Neural cell (in vitro differentiated cells): ENCODE data around the gene ZBTB21.

Source experiments
- CTCF ChIP-seq: fragments of 450-650 bp; IDR thresholded peaks from 2 replicates; pipeline ENCODE4 v1.5.1; 2014; ENCODE audit warnings: antibody characterized with exemption, mild to moderate bottlenecking, moderate library complexity; ENCODE audit not compliant: poor library complexity, severe bottlenecking
- EZH2 ChIP-seq: fragments of 200-600, 300-800 bp; shearing (Covaris generic), sonication (generic); IDR thresholded peaks from 2 replicates; pipeline ENCODE4 v1.6.1; 2014; ENCODE audit warnings: antibody characterized with exemption, low read length, borderline replicate concordance, mild to moderate bottlenecking; ENCODE audit not compliant: insufficient read depth, poor library complexity, severe bottlenecking
- POLR2AphosphoS5 ChIP-seq: IDR thresholded peaks from 2 replicates; pipeline ENCODE4 v1.6.1; 2012
- RAD21 ChIP-seq: fragments of 450-650 bp; conservative IDR thresholded peaks from 2 replicates; pipeline ENCODE4 v1.6.1; 2014; ENCODE audit warnings: antibody characterized with exemption, mild to moderate bottlenecking, moderate library complexity
- REST ChIP-seq: IDR thresholded peaks from 2 replicates; pipeline ENCODE4 v1.6.1; 2012; ENCODE audit warnings: borderline replicate concordance
- SMC3 ChIP-seq: fragments of 450-650 bp; conservative IDR thresholded peaks from 2 replicates; pipeline ENCODE4 v1.6.1; 2014; ENCODE audit warnings: antibody characterized with exemption, mild to moderate bottlenecking, moderate library complexity; ENCODE audit not compliant: poor library complexity
- TAF1 ChIP-seq: IDR thresholded peaks from 2 replicates; pipeline ENCODE4 v1.6.1; 2012; ENCODE audit warnings: low read depth

DNA sequence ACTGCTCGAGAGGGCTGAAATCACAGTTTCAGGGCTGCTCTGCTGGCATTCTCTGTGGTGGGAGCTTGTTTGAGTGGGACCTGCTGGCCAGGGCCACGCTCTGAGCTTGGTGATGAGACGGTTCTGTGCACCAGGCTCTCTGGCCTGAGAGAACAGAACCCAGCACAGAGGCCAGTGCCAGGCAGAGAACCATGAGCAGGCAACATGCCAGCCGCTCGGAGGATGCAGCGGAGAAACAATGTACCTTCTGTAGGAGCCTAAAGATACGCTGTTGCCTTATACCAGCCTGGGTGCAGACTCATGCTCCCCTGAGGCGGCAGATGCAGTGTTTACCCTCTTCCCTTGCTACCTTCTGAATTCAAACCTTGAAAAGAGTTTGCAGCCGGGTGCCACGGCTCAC is 66.3 kb downstream of the ZBTB21 start:
- no peak for TF ChIP-seq EZH2
- no peak for TF ChIP-seq POLR2AphosphoS5
- no peak for TF ChIP-seq CTCF
- TF ChIP-seq RAD21: no peak
- no peak for TF ChIP-seq REST
- no peak for TF ChIP-seq TAF1
- no peak for TF ChIP-seq SMC3
